Esophagus muscularis mucosa (tissue), 4 donors: Measurements from ENCODE around the gene NELL1. TPM values are rescaled to one million over a fixed set of nuclear protein-coding genes. Genes with fewer than 3 reads are reported as not detected.

Experiments used
- DNase-seq: peaks from one replicate; pipeline ENCODE4 v3.0.0-alpha.2; 2017; ENCODE audit errors: extremely low spot score
- H3K27ac ChIP-seq, 4 donors: fragments of 200-600 bp; sonication (generic); replicated peaks in 1 of 4; 1 replicate in 3 of 4; 2 replicates in 1 of 4; pipeline ENCODE4 v1.5.1; 2016 to 2019; ENCODE audit warnings: mild to moderate bottlenecking in 1 of 4
- H3K27me3 ChIP-seq, 4 donors: fragments of 200-600 bp; sonication (generic); one replicate each; pipeline versions ENCODE4 v1.5.1 to v1.6.0; 2016 to 2019
- H3K36me3 ChIP-seq, 4 donors: fragments of 200-600 bp; sonication (generic); one replicate each; pipeline ENCODE4 v1.5.1; 2016 to 2019
- H3K4me1 ChIP-seq, 4 donors: fragments of 200-600 bp; sonication (generic); one replicate each; pipeline ENCODE4 v1.5.1; 2016 to 2019
- H3K4me3 ChIP-seq, 4 donors: fragments of 200-600 bp; sonication (generic); 1 replicate in 2 of 4; 2 replicates in 2 of 4; pipeline ENCODE4 v1.5.1; 2016 to 2019; ENCODE audit warnings: mild to moderate bottlenecking in 4 of 4, moderate library complexity in 1 of 4
- H3K9me3 ChIP-seq, 4 donors: fragments of 200-600 bp; sonication (generic); 1 replicate in 3 of 4; 2 replicates in 1 of 4; pipeline ENCODE4 v1.5.1; 2016 to 2019
- CTCF ChIP-seq, 3 experiments: fragments of 200-600 bp in 2 of 3; fragments of 450-650 bp in 1 of 3; sonication (generic) in 2 of 3; IDR thresholded peaks; one replicate each; pipeline ENCODE4 v1.5.1; 2017 to 2019; ENCODE audit warnings: antibody characterized with exemption in 3 of 3, mild to moderate bottlenecking in 2 of 3, moderate library complexity in 1 of 3
- EP300 ChIP-seq: sonication (generic); formaldehyde crosslinking; IDR thresholded peaks from one replicate; pipeline ENCODE4 v1.6.1; 2017; ENCODE audit warnings: antibody characterized with exemption
- POLR2A ChIP-seq: fragments of 450-650 bp; IDR thresholded peaks from one replicate; pipeline ENCODE4 v1.6.1; 2017; ENCODE audit warnings: antibody characterized with exemption, moderate library complexity, mild to moderate bottlenecking, low read depth
- POLR2AphosphoS5 ChIP-seq, 2 donors: sonication (generic); formaldehyde crosslinking; IDR thresholded peaks; one replicate each; pipeline ENCODE4 v1.6.1; 2017; ENCODE audit warnings: antibody characterized with exemption in 2 of 2
- WGBS: methylation state at CpG from one replicate; pipeline ENCODE4 v1.1.5; 2018; 5-methylcytosine and 5-hydroxymethylcytosine counted together
- intact Hi-C: fragments of 100-400 bp; cut with DNase I; formaldehyde crosslinking; loops from one replicate; pipeline ENCODE4 v1.15.1; 2023
- total RNA-seq, 4 donors: library from RNA; depleted of rRNA; stranded (reverse); fragments of >200 nt; gene quantifications; one replicate each; pipeline versions ENCODE4 v1.1.0 to v1.2.1, GENCODE V29; 2016

The NELL1 gene
- total RNA-seq, 4 donors from 2014 or later = 0.65 to 2.7 (median 0.90) TPM

GRCh38 chr11:21427726-21428125 is 758.3 kb downstream of the NELL1 start:
- Histone ChIP-seq H3K9me3 (no peaks in the 10 kb centered on the region), H3K27ac (no peak overlapping the region), H3K36me3 (no peaks in the 10 kb centered on the region), H3K4me3 (no peak overlapping the region), H3K4me1 (no peaks in the 10 kb centered on the region), H3K27me3 (no peaks in the 10 kb centered on the region)
- intact Hi-C loops = no loop called here
- no peak for DNase-seq
- TF ChIP-seq POLR2AphosphoS5 (IDR thresholded peaks at IDR 0.05) = no peak
- TF ChIP-seq POLR2A = no peak
- TF ChIP-seq EP300 = no peak
- TF ChIP-seq CTCF (IDR thresholded peaks at IDR 0.05) = no peak
- WGBS = 50% methylated on average over 1 of the region's 1 CpG

GRCh38 chr11:21428796-21429195 is 759.4 kb downstream of the NELL1 start:
- no peak overlapping the region for H3K27ac ChIP-seq
- H3K4me1 ChIP-seq = no peaks in the 10 kb centered on the region
- H3K27me3 ChIP-seq = no peaks in the 10 kb centered on the region
- H3K4me3 ChIP-seq = no peak overlapping the region
- intact Hi-C loops = no loop called here
- no peaks in the 10 kb centered on the region for H3K9me3 ChIP-seq
- TF ChIP-seq EP300 (no peak), CTCF (IDR thresholded peaks at IDR 0.05) (no peak), POLR2A (no peak), POLR2AphosphoS5 (IDR thresholded peaks at IDR 0.05) (no peak)
- no peak for DNase-seq
- no peaks in the 10 kb centered on the region for H3K36me3 ChIP-seq
- 88% methylated on average over 1 of the region's 1 CpG for WGBS

- TF ChIP-seq POLR2AphosphoS5 (IDR thresholded peaks at IDR 0.05) = no peak
- no peak for TF ChIP-seq CTCF (IDR thresholded peaks at IDR 0.05)
- TF ChIP-seq POLR2A = no peak
- no peak for TF ChIP-seq EP300
- intact Hi-C loops = no loop called here
- Histone ChIP-seq H3K4me3 (no peak overlapping the region), H3K27me3 (no peaks in the 10 kb centered on the region), H3K9me3 (peaks cover 0 to 4% (median 0%) of the 10 kb centered on the region in 4 donors), H3K4me1 (no peaks in the 10 kb centered on the region), H3K36me3 (no peaks in the 10 kb centered on the region), H3K27ac (no peak overlapping the region)
- no peak for DNase-seq
Observed at GRCh38 chr11:21429401-21429800, 760.0 kb downstream of the NELL1 start.

- Histone ChIP-seq H3K36me3 (no peaks in the 10 kb centered on the region), H3K27ac (no peak overlapping the region), H3K4me1 (no peaks in the 10 kb centered on the region), H3K4me3 (no peak overlapping the region), H3K27me3 (no peaks in the 10 kb centered on the region), H3K9me3 (peaks cover 0 to 10% (median 0%) of the 10 kb centered on the region in 4 donors)
- DNase-seq = no peak
- intact Hi-C loops = no loop called here
- TF ChIP-seq EP300 (no peak), POLR2A (no peak), CTCF (IDR thresholded peaks at IDR 0.05) (no peak), POLR2AphosphoS5 (IDR thresholded peaks at IDR 0.05) (no peak)
- 75% methylated on average over 3 of the region's 3 CpGs for WGBS
Observed at GRCh38 chr11:21430537-21430936, 761.2 kb downstream of the NELL1 start.

GRCh38 chr11:21446939-21447590 is 777.7 kb downstream of the NELL1 start:
- whole genome bisulfite sequencing = 100% methylated on average over 2 of the region's 2 CpGs
- no peaks in the 10 kb centered on the region for H3K27me3 ChIP-seq
- H3K4me1 ChIP-seq = no peaks in the 10 kb centered on the region
- intact Hi-C loops = no loop called here
- TF ChIP-seq CTCF (IDR thresholded peaks at IDR 0.05) (no peak), EP300 (no peak), POLR2A (no peak), POLR2AphosphoS5 (IDR thresholded peaks at IDR 0.05) (no peak)
- H3K9me3 ChIP-seq = peaks cover 0 to 8% (median 0%) of the 10 kb centered on the region in 4 donors
- no peak overlapping the region for H3K4me3 ChIP-seq
- no peak overlapping the region for H3K27ac ChIP-seq
- H3K36me3 ChIP-seq = no peaks in the 10 kb centered on the region
- no peak for DNase-seq
